Bronchial epithelial cell (primary cell): ENCODE measurements around the gene EPYC. TPM values are rescaled to one million over a fixed set of nuclear protein-coding genes. Genes with fewer than 3 reads are reported as not detected.

Experiments used
- DNase-seq: peaks from one replicate; pipeline ENCODE4 v3.0.0-alpha.2; 2010; ENCODE audit warnings: low read depth
- FAIRE-seq: peaks from 2 replicates; lab custom pipeline; 2011; peaks lifted over from hg19 to GRCh38; lab: Jason Lieb, UNC
- H3K27me3 ChIP-seq: 2 replicates; pipeline ENCODE4 v1.5.1; 2011; ENCODE audit warnings: low read length; ENCODE audit not compliant: control insufficient read depth, insufficient read depth
- H3K36me3 ChIP-seq: 2 replicates; pipeline ENCODE4 v1.5.1; 2011; ENCODE audit warnings: low read length; ENCODE audit not compliant: control insufficient read depth, insufficient read depth
- H3K4me3 ChIP-seq: 2 replicates; pipeline ENCODE4 v1.5.1; 2011; ENCODE audit warnings: mild to moderate bottlenecking, low read depth, low read length, control low read depth
- CTCF ChIP-seq: IDR thresholded peaks from 2 replicates; pipeline ENCODE4 v1.5.1; 2011; ENCODE audit warnings: mild to moderate bottlenecking, moderate library complexity, low read length, control low read depth, inconsistent platforms; ENCODE audit not compliant: insufficient read depth, severe bottlenecking
- total RNA-seq: library from RNA; depleted of rRNA; stranded (reverse); fragments of >200 nt; gene quantifications from 2 replicates; pipeline ENCODE4 v1.2.1, GENCODE V29; 2014

The EPYC gene
- total RNA-seq, 1 donor from 2014 or later: not detected

GRCh38 chr12:90937651-90938050, 67.1 kb downstream of the EPYC start:
- Histone ChIP-seq H3K36me3 (no peaks in the 10 kb centered on the region), H3K27me3 (no peaks in the 10 kb centered on the region), H3K4me3 (no peak overlapping the region)
- FAIRE-seq (no peak), DNase-seq (no peak)
- no peak for TF ChIP-seq CTCF

- DNase-seq (peak; percentile 24), FAIRE-seq (no peak)
- Histone ChIP-seq H3K4me3 (no peak overlapping the region), H3K36me3 (no peaks in the 10 kb centered on the region), H3K27me3 (no peaks in the 10 kb centered on the region)
- TF ChIP-seq CTCF: no peak
These were observed 68.4 kb downstream of the EPYC start for GRCh38 chr12:90936230-90937005.

GRCh38 chr12:90925562-90925961, 79.2 kb downstream of the EPYC start:
- no peak for TF ChIP-seq CTCF
- FAIRE-seq: no peak
- Histone ChIP-seq H3K36me3 (no peaks in the 10 kb centered on the region), H3K4me3 (no peak overlapping the region), H3K27me3 (no peaks in the 10 kb centered on the region)
- no peak for DNase-seq

GRCh38 chr12:90924406-90924805, 80.4 kb downstream of the EPYC start:
- Histone ChIP-seq H3K27me3 (no peaks in the 10 kb centered on the region), H3K4me3 (no peak overlapping the region), H3K36me3 (no peaks in the 10 kb centered on the region)
- no peak for FAIRE-seq
- no peak for DNase-seq
- TF ChIP-seq CTCF: no peak

- Histone ChIP-seq H3K27me3 (no peaks in the 10 kb centered on the region), H3K36me3 (no peaks in the 10 kb centered on the region), H3K4me3 (no peak overlapping the region)
- FAIRE-seq (no peak), DNase-seq (peak; percentile 83)
- no peak for TF ChIP-seq CTCF
These were observed 82.6 kb downstream of the EPYC start for GRCh38 chr12:90922145-90922627.
